Measurements from ENCODE around the gene PRMT3. TPM values are rescaled to one million over a fixed set of nuclear protein-coding genes. Genes with fewer than 3 reads are reported as not detected.
"Not testable (repeated sequence)": the region's sequence is repeated elsewhere in the genome, so short reads cannot be mapped to it uniquely, and the experiment has no call there.

The PRMT3 gene
- total RNA-seq, 1 donor from 2014 or later: 13.3 TPM

DNA sequence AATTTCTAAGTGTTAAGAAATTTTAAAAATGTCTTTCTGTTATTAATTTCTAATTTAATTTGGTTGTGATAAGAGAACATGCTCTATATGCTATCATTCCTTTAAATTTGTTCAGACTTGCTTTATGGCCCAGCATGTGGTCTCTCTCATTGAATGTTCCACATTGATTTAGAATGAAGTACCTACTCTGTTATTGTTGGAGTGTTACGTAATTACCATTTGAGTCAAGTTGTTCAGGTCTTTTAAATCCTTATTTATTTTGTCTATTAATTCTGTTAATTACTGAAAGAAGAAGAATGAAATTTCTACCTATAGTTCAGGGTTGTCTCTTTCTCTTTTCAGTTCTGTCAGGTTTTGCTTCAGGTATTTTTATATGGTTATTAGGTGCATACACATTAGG, 57.0 kb downstream of the PRMT3 start:
- no peak for ATAC-seq

GRCh38 chr11:20448834-20449233, 61.3 kb downstream of the PRMT3 start:
- no peak for DNase-seq (ENCODE audit: missing footprints)
- intact Hi-C loops (cut with DNase I): no loop called here
- ATAC-seq: no peak

More for the DNA sequence above, 57.0 kb downstream of the PRMT3 start:
- no peak for DNase-seq (ENCODE audit: missing footprints)
- intact Hi-C loops (cut with DNase I): no loop called here

- no peak for DNase-seq (ENCODE audit: missing footprints)
- intact Hi-C loops (cut with DNase I): no loop called here
- ATAC-seq: no peak
These were observed 63.3 kb downstream of the PRMT3 start for GRCh38 chr11:20450829-20451228.

DNA sequence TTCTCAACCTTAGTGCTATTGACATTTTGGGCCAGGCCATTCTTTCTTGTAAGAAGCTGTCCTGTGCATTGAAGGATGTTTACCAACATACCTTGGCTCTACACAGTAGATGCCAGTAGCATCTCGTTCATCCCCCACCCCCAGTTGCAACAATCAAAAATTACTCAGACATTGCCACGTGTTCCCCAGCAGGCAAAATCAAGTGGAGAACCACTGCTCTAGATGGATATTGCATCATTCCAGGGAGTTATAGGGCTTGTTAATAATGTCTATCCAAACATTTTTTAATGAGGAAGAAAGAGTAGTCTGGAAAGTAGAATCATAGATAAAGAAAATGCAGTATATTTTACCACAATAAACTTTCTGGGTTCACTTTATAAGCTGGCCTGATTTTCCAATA, 64.1 kb downstream of the PRMT3 start:
- ATAC-seq: no peak
- DNase-seq (ENCODE audit: missing footprints): no peak
- intact Hi-C loops (cut with DNase I): no loop called here

DNA sequence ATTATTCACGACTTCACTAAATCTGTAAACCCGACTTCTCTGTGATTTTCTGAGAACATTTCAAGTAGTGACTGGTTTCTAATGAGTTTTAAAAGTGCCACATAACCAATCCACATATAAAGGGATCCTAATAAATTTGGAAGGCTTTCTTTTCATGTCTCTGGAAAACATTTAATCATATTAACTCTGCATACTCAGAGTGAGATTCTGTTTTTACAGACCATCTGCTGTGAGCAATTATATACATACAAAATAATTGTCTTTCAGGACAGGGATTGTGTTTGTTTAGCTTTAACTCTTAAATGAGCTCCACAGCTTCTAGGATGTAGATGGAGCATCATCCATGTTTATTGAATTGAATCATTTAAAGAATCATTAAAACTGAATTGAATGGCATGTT, 65.1 kb downstream of the PRMT3 start:
- ATAC-seq (no peak), DNase-seq (ENCODE audit: missing footprints) (no peak)
- intact Hi-C loops (cut with DNase I): no loop called here

- DNase-seq (ENCODE audit: missing footprints) (no peak), ATAC-seq (no peak)
- intact Hi-C loops (cut with DNase I): no loop called here
These were observed 66.3 kb downstream of the PRMT3 start for GRCh38 chr11:20453657-20454316.

DNA sequence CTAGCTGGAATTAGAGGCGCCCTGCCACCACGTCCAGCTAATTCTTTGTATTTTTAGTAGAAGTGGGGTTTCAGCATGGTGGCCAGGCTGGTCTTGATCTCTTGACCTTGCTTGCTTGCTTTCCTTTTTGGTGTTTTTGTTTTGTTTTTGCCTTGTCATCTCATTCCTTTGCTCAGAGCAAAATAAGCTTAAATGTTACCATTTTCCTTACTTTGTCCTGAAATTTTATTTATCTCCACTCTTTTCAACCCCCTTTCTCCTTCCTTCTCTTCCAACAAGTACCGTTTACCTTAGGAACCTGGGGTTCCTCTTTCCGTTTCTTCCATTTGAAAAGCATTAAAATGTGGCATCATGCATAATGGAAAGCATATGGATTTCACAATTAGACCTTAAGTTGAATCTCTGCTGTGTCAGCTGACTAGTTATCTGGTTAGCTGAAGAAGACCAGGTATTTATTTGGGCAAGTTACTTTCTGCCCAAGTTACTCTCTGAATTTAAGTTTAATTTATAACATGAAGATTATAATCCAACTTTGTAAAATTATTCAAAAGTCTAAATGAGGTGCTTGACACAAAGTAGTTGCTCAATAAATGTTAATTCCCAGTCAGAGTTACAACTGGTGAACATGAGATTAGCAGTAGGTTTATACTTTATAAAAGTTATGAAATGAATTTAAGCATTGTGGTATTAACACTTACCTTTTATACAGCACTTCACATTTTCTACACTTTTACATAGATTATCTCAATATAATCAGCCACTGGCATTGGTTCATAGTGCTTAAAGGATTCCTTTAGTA, 69.7 kb downstream of the PRMT3 start:
- intact Hi-C loops (cut with DNase I): no loop called here
- no peak for ATAC-seq
- no peak for DNase-seq (ENCODE audit: missing footprints)

- ATAC-seq: no peak
- intact Hi-C loops (cut with DNase I): no loop called here
- DNase-seq (ENCODE audit: missing footprints): no peak
These were observed 70.6 kb downstream of the PRMT3 start for GRCh38 chr11:20457934-20458680.

DNA sequence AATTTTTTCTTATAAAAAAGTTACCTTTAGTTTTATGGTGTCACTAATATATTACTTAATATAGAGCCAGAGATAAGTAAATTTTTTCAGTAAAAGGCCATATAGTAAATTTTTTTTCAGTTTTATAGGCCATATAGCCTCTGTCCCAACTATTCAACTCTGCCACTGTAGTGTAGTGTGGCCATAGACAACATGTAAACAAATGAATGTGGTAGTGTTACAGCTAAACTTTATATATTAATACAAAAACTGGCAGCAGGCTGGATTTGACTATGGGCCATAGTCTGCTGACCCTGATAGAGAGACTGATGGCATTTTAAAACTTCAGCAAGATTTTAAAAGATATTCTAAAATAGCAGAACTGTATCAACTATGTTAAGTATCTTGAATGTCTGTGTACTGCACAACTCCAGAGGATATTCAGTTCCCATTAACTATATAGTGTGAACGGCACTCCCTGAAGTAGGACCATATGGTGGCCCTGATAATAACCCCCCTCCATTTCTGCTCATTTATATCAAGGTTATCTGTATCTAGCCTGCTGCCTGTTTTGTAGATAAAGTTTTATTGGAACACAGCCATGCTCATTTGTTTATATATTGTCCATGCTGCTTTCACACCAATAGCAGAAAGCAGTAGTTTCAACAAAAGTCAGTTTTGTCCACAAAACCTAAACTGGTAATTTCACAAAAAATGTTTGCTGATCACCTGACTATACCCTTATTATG, 71.6 kb downstream of the PRMT3 start:
- DNase-seq (ENCODE audit: missing footprints) (no peak), ATAC-seq (no peak)
- intact Hi-C loops (cut with DNase I): no loop called here

DNA sequence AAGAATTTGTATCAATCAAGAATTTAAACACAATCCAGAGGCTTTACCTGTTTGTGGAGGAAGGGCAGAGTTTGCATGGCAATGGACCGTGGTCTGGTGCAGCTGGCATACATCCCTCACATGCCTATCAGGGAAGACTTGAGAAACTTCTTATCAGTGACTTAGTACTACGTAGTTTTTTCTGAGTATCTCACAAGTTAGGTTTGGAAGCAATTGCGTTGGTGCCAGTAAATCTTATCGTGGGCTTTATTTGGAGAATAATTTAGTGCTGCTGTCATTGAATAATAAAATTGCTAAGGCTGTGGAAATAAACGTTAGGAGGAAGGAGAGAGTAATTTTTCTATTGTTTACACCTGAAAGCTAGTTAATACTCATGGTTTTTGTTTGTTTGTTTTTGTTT, 72.3 kb downstream of the PRMT3 start:
- no peak for DNase-seq (ENCODE audit: missing footprints)
- intact Hi-C loops (cut with DNase I): no loop called here
- no peak for ATAC-seq

DNA sequence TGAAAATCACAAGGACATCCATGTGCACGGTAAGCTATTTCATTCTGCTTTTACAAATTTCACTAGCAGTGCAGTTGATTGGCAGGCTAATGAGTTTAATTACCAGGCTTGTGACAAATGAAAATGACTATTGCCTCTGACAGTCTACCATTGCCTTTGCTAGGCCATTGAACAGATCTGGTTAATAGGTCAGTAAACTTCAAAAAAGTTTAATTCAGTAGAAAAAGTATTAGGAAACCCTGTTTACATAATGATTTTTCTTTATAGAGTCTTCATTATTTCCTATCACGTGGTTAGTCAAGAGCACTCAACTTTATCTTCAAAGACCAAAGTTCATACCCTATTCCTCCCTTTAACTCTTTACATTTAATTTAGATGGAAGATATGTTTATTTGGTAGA, 77.0 kb downstream of the PRMT3 start:
- no peak for ATAC-seq
- intact Hi-C loops (cut with DNase I): no loop called here

GRCh38 chr11:20467487-20468185, 80.1 kb downstream of the PRMT3 start:
- DNase-seq (ENCODE audit: missing footprints) (no peak), ATAC-seq (no peak)
- intact Hi-C loops (cut with DNase I): no loop called here

More for the DNA sequence above, 77.0 kb downstream of the PRMT3 start:
- DNase-seq (ENCODE audit: missing footprints): no peak

GRCh38 chr11:20470348-20470747, 82.8 kb downstream of the PRMT3 start:
- no peak for DNase-seq (ENCODE audit: missing footprints)
- ATAC-seq: no peak
- intact Hi-C loops (cut with DNase I): no loop called here

- intact Hi-C loops (cut with DNase I); DNase-seq (ENCODE audit: missing footprints); ATAC-seq: not testable (repeated sequence)
These were observed 84.4 kb downstream of the PRMT3 start for GRCh38 chr11:20471929-20472328.

GRCh38 chr11:20474176-20474881, 86.8 kb downstream of the PRMT3 start:
- DNase-seq (ENCODE audit: missing footprints) (peak; percentile 34), ATAC-seq (peak; percentile 44)
- intact Hi-C loops (cut with DNase I): no loop called here

GRCh38 chr11:20474882-20475517, 87.5 kb downstream of the PRMT3 start:
- intact Hi-C loops (cut with DNase I): no loop called here
- DNase-seq (ENCODE audit: missing footprints): no peak
- ATAC-seq: no peak

- ATAC-seq: no peak
These were observed 90.0 kb downstream of the PRMT3 start for GRCh38 chr11:20477418-20478090.

More at GRCh38 chr11:20477418-20478090, 90.0 kb downstream of the PRMT3 start:
- intact Hi-C loops (cut with DNase I): no loop called here
- no peak for DNase-seq (ENCODE audit: missing footprints)
